Breast epithelium (tissue), 4 donors: ENCODE results near the gene PLCH1. TPM values are rescaled to one million over a fixed set of nuclear protein-coding genes. Genes with fewer than 3 reads are reported as not detected.

Experiments
- DNase-seq, 2 donors: peaks; one replicate each; pipeline ENCODE4 v3.0.0-alpha.2; 2019; ENCODE audit warnings: low spot score in 2 of 2
- H3K27ac ChIP-seq, 2 donors: fragments of 200-600 bp; sonication (generic) in 1 of 2; one replicate each; pipeline ENCODE4 v1.5.1; 2016 to 2019; ENCODE audit warnings: mild to moderate bottlenecking in 1 of 2
- H3K27me3 ChIP-seq, 2 donors: fragments of 200-600 bp; sonication (generic) in 1 of 2; one replicate each; pipeline versions ENCODE4 v1.5.1 to v1.6.0; 2017 to 2019; ENCODE audit warnings: control low read depth in 1 of 2, mild to moderate bottlenecking in 1 of 2
- H3K36me3 ChIP-seq: fragments of 200-600 bp; one replicate; pipeline ENCODE4 v1.5.1; 2019
- H3K4me1 ChIP-seq, 2 donors: fragments of 200-600 bp; sonication (generic); one replicate each; pipeline ENCODE4 v1.5.1; 2016 to 2019; ENCODE audit warnings: control low read depth in 1 of 2
- H3K4me3 ChIP-seq, 3 donors: fragments of 200-600 bp; sonication (generic); 1 replicate in 2 of 3; 2 replicates in 1 of 3; pipeline ENCODE4 v1.5.1; 2016 to 2019; ENCODE audit warnings: mild to moderate bottlenecking in 3 of 3, moderate library complexity in 2 of 3
- H3K9me3 ChIP-seq, 2 donors: fragments of 200-600 bp; sonication (generic) in 1 of 2; one replicate each; pipeline ENCODE4 v1.5.1; 2016 to 2019; ENCODE audit warnings: control low read depth in 1 of 2
- POLR2A ChIP-seq: fragments of 450-650 bp; IDR thresholded peaks from one replicate; pipeline ENCODE4 v1.6.1; 2016; ENCODE audit warnings: antibody characterized with exemption, mild to moderate bottlenecking, moderate library complexity
- POLR2AphosphoS5 ChIP-seq, 3 donors: sonication (generic); formaldehyde crosslinking; IDR thresholded peaks; one replicate each; pipeline ENCODE4 v1.6.1; 2017; ENCODE audit warnings: antibody characterized with exemption in 3 of 3
- intact Hi-C: fragments of 100-400 bp; cut with DNase I; formaldehyde crosslinking; loops from one replicate; pipeline ENCODE4 v1.15.1; 2023; ENCODE audit warnings: low total_unique reads
- total RNA-seq, 3 donors: library from RNA; depleted of rRNA; stranded (reverse); fragments of >200 nt; gene quantifications; one replicate each; pipeline ENCODE4 v1.1.0, GENCODE V29; 2016
- TF ChIP-seq, protein P1 (sequence below), 3 donors: fragments of 450-650 bp; IDR thresholded peaks; one replicate each; pipeline ENCODE4 v1.5.1; 2016 to 2017; ENCODE audit warnings: antibody characterized with exemption in 3 of 3, mild to moderate bottlenecking in 3 of 3, moderate library complexity in 3 of 3

The PLCH1 gene
- total RNA-seq, 3 donors from 2014 or later: 2.0 to 3.4 TPM; not detected in 1

- Histone ChIP-seq H3K27me3 (no peaks in the 10 kb centered on the region), H3K4me3 (no peak overlapping the region), H3K27ac (no peak overlapping the region), H3K36me3 (no peaks in the 10 kb centered on the region), H3K4me1 (no peaks in the 10 kb centered on the region), H3K9me3 (no peaks in the 10 kb centered on the region)
- intact Hi-C loops: loop anchor here (2.0 kb wide), 1 partner anchor 140 kb away; no protein-coding TSS in a partner anchor
- no peak for DNase-seq
- no peak for TF ChIP-seq POLR2A
- TF ChIP-seq POLR2AphosphoS5 (IDR thresholded peaks at IDR 0.05): no peak
- TF ChIP-seq, protein P1, sequence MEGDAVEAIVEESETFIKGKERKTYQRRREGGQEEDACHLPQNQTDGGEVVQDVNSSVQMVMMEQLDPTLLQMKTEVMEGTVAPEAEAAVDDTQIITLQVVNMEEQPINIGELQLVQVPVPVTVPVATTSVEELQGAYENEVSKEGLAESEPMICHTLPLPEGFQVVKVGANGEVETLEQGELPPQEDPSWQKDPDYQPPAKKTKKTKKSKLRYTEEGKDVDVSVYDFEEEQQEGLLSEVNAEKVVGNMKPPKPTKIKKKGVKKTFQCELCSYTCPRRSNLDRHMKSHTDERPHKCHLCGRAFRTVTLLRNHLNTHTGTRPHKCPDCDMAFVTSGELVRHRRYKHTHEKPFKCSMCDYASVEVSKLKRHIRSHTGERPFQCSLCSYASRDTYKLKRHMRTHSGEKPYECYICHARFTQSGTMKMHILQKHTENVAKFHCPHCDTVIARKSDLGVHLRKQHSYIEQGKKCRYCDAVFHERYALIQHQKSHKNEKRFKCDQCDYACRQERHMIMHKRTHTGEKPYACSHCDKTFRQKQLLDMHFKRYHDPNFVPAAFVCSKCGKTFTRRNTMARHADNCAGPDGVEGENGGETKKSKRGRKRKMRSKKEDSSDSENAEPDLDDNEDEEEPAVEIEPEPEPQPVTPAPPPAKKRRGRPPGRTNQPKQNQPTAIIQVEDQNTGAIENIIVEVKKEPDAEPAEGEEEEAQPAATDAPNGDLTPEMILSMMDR (IDR thresholded peaks at IDR 0.05): no peak
Observed at GRCh38 chr3:155688481-155688880, 56.4 kb downstream of the PLCH1 start.

DNA sequence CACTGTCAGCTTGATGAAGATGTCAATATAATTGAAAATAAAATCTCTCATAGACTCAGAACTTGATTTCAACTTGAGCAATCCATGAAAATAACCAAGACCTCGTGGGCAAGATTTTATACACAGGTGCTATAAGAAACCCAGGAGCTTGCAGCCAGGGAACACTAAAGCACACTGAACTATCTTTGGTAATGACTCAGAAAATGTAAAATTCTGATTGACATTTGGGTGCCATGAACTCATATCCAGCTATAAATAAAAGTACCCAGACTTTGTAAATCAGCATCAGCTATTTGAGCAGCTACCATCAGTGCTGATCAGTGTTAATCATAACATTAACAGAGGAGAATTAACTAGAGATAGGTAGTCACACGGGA lies 61.5 kb downstream of the PLCH1 start:
- DNase-seq: no peak
- intact Hi-C loops: no loop called here
- no peaks in the 10 kb centered on the region for H3K9me3 ChIP-seq
- H3K27me3 ChIP-seq: no peaks in the 10 kb centered on the region
- H3K4me1 ChIP-seq: no peaks in the 10 kb centered on the region
- no peaks in the 10 kb centered on the region for H3K36me3 ChIP-seq
- H3K27ac ChIP-seq: no peak overlapping the region
- TF ChIP-seq POLR2AphosphoS5 (IDR thresholded peaks at IDR 0.05): no peak
- no peak for TF ChIP-seq POLR2A
- TF ChIP-seq, protein P1 (IDR thresholded peaks at IDR 0.05): no peak
- no peak overlapping the region for H3K4me3 ChIP-seq

- Histone ChIP-seq H3K27me3 (no peaks in the 10 kb centered on the region), H3K4me1 (no peaks in the 10 kb centered on the region), H3K27ac (no peak overlapping the region), H3K36me3 (no peaks in the 10 kb centered on the region), H3K9me3 (no peaks in the 10 kb centered on the region), H3K4me3 (no peak overlapping the region)
- intact Hi-C loops: no loop called here
- TF ChIP-seq POLR2A (no peak), POLR2AphosphoS5 (IDR thresholded peaks at IDR 0.05) (no peak)
- TF ChIP-seq, protein P1 (IDR thresholded peaks at IDR 0.05): no peak
- no peak for DNase-seq
Observed at GRCh38 chr3:155682426-155683343, 62.2 kb downstream of the PLCH1 start.

DNA sequence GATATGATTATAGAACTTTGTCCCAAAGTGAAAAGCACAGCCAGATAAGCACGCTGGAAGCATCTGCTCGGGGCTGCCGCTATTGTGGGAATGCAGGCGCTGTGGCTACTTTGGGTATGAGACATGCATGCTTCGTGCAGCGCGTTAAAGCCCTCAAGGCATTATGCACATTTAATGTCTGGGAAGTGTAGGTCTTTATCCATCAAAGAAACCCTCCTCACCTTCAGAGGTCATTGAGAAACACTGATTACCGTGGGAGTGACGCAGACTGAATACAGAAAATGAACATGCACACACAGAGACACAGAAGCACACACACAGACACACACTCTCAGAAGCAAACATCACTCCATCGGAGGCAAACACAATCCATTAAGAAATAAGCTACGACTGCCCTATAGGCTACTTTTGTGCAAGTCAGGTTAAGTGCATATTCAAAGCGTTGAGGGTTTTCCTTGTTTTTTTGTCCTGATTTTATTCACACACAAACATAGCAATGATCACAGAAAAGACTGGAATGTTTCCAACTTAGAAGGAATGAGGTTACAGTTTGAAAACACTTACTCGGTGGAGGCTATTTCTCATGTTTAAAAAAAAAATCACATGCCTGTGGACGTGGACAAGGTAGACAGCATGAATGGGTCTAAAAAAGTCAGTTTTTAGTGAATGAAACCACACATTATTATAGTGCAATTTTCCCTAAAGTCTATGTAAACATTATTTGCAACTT lies 68.5 kb downstream of the PLCH1 start:
- DNase-seq: no peak
- H3K27ac ChIP-seq: no peak overlapping the region
- intact Hi-C loops: no loop called here
- no peaks in the 10 kb centered on the region for H3K9me3 ChIP-seq
- peak overlapping the region in 2 of 3 donors; percentile 48 to 62 for H3K4me3 ChIP-seq
- no peaks in the 10 kb centered on the region for H3K4me1 ChIP-seq
- TF ChIP-seq POLR2A (no peak), POLR2AphosphoS5 (IDR thresholded peaks at IDR 0.05) (no peak)
- TF ChIP-seq, protein P1 (IDR thresholded peaks at IDR 0.05): no peak
- H3K36me3 ChIP-seq: no peaks in the 10 kb centered on the region
- H3K27me3 ChIP-seq: no peaks in the 10 kb centered on the region

DNA sequence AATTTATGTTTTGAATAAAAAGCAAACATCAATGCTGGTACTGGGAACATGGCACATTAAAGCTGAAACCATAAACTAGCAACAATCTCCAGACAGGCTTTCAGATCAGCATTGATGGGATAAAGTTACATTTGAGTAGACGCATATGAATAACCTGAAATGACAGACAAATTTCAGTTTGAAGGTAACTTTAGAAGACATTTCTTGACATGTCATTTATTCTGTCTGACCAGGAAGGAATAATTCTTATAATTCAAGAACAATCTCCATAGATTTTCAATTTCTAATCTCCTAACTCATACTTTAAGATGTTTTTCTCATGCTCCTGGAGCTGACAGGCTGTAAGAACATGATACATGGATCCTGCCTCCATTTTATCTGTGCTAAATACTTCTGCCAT lies 69.8 kb downstream of the PLCH1 start:
- intact Hi-C loops: no loop called here
- no peak for DNase-seq
- no peak overlapping the region for H3K4me3 ChIP-seq

More for the DNA sequence above, 69.8 kb downstream of the PLCH1 start:
- Histone ChIP-seq H3K27ac (no peak overlapping the region), H3K36me3 (no peaks in the 10 kb centered on the region), H3K4me1 (no peaks in the 10 kb centered on the region), H3K9me3 (no peaks in the 10 kb centered on the region), H3K27me3 (no peaks in the 10 kb centered on the region)
- TF ChIP-seq, protein P1 (IDR thresholded peaks at IDR 0.05): no peak
- no peak for TF ChIP-seq POLR2A
- TF ChIP-seq POLR2AphosphoS5 (IDR thresholded peaks at IDR 0.05): no peak
